Endometrial microvascular endothelial cells (primary cell): ENCODE measurements around the gene FLNB. TPM values are rescaled to one million over a fixed set of nuclear protein-coding genes. Genes with fewer than 3 reads are reported as not detected.

ENCODE experiments used
- total RNA-seq: library from RNA; depleted of rRNA; stranded (reverse); fragments of >200 nt; gene quantifications from one replicate; pipeline ENCODE4 v1.2.3, GENCODE V29; 2015; ENCODE audit errors: inconsistent ontology term

The FLNB gene
- total RNA-seq, 1 donor from 2014 or later: 503 TPM

Other genes with a start within 250 kb of the FLNB start
- gene DNASE1L3, start 202.6 kb downstream of the FLNB start, total RNA-seq: not detected
- gene ABHD6, start 229.4 kb downstream of the FLNB start, total RNA-seq: 7.5 TPM